ENCODE measurements around the gene HBE1. TPM values are rescaled to one million over a fixed set of nuclear protein-coding genes. Genes with fewer than 3 reads are reported as not detected.

The HBE1 gene
- total RNA-seq, 2 experiments from 2014 or later = not detected

DNA sequence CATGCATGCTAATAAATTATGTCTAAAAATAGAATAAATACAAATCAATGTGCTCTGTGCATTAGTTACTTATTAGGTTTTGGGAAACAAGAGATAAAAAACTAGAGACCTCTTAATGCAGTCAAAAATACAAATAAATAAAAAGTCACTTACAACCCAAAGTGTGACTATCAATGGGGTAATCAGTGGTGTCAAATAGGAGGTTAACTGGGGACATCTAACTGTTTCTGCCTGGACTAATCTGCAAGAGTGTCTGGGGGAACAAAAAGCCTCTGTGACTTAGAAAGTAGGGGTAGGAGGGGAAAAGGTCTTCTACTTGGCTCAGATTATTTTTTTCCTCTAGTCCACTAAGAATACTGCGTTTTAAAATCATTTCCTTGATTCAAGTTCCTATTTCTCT, 42.1 kb downstream of the HBE1 start:
- Mint-ChIP-seq H3K27ac (no peak overlapping the region), H3K4me1 (no peaks in the 10 kb centered on the region), H3K36me3 (ENCODE audit: low read depth) (no peaks in the 10 kb centered on the region), H3K9me3 (ENCODE audit: low read depth) (no peaks in the 10 kb centered on the region), H3K27me3 (peaks cover 2% of the 10 kb centered on the region), H3K4me3 (no peak overlapping the region)
- DNase-seq = no peak
- POLR2A ChIA-PET = no interaction called here
- no peak for ATAC-seq
- intact Hi-C loops (cut with DNase I, micrococcal nuclease) = no loop called here
- CTCF ChIA-PET = no interaction called here

DNA sequence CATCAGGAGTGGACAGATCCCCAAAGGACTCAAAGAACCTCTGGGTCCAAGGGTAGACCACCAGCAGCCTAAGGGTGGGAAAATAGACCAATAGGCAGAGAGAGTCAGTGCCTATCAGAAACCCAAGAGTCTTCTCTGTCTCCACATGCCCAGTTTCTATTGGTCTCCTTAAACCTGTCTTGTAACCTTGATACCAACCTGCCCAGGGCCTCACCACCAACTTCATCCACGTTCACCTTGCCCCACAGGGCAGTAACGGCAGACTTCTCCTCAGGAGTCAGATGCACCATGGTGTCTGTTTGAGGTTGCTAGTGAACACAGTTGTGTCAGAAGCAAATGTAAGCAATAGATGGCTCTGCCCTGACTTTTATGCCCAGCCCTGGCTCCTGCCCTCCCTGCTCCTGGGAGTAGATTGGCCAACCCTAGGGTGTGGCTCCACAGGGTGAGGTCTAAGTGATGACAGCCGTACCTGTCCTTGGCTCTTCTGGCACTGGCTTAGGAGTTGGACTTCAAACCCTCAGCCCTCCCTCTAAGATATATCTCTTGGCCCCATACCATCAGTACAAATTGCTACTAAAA, 42.9 kb downstream of the HBE1 start, which contains the start of gene HBB:
Gene HBB (minus strand): TSS at position 340 of the 579 bp plus-strand sequence. CDS start 50 bp downstream, at position 290.
- CTCF ChIA-PET = no interaction called here
- Mint-ChIP-seq H3K9me3 (ENCODE audit: low read depth) (no peaks in the 10 kb centered on the region), H3K4me1 (no peaks in the 10 kb centered on the region), H3K36me3 (ENCODE audit: low read depth) (no peaks in the 10 kb centered on the region), H3K4me3 (no peak within 1 kb of the TSS), H3K27me3 (no peaks in the 10 kb centered on the region), H3K27ac (no peak within 1 kb of the TSS)
- DNase-seq = no peak
- no peak for ATAC-seq
- POLR2A ChIA-PET = no interaction called here
- intact Hi-C loops (cut with DNase I, micrococcal nuclease) = no loop called here

DNA sequence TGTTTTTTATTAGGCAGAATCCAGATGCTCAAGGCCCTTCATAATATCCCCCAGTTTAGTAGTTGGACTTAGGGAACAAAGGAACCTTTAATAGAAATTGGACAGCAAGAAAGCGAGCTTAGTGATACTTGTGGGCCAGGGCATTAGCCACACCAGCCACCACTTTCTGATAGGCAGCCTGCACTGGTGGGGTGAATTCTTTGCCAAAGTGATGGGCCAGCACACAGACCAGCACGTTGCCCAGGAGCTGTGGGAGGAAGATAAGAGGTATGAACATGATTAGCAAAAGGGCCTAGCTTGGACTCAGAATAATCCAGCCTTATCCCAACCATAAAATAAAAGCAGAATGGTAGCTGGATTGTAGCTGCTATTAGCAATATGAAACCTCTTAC, 44.3 kb downstream of the HBE1 start:
- intact Hi-C loops (cut with DNase I, micrococcal nuclease) = no loop called here
- DNase-seq (no peak), ATAC-seq (no peak)
- no peaks in the 10 kb centered on the region for H3K9me3 Mint-ChIP-seq (ENCODE audit: low read depth)
- no peak overlapping the region for H3K27ac Mint-ChIP-seq
- CTCF ChIA-PET = no interaction called here
- no peak overlapping the region for H3K4me3 Mint-ChIP-seq
- no peaks in the 10 kb centered on the region for H3K4me1 Mint-ChIP-seq
- H3K36me3 Mint-ChIP-seq (ENCODE audit: low read depth) = no peaks in the 10 kb centered on the region
- H3K27me3 Mint-ChIP-seq = no peaks in the 10 kb centered on the region
- POLR2A ChIA-PET = no interaction called here

DNA sequence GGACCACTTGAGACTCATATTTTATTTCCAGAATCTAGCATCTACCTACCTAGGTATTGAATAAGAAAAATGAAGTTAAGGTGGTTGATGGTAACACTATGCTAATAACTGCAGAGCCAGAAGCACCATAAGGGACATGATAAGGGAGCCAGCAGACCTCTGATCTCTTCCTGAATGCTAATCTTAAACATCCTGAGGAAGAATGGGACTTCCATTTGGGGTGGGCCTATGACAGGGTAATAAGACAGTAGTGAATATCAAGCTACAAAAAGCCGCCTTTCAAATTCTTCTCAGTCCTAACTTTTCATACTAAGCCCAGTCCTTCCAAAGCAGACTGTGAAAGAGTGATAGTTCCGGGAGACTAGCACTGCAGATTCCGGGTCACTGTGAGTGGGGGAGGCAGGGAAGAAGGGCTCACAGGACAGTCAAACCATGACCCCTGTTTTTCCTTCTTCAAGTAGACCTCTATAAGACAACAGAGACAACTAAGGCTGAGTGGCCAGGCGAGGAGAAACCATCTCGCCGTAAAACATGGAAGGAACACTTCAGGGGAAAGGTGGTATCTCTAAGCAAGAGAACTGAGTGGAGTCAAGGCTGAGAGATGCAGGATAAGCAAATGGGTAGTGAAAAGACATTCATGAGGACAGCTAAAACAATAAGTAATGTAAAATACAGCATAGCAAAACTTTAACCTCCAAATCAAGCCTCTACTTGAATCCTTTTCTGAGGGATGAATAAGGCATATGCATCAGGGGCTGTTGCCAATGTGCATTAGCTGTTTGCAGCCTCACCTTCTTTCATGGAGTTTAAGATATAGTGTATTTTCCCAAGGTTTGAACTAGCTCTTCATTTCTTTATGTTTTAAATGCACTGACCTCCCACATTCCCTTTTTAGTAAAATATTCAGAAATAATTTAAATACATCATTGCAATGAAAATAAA, 44.9 kb downstream of the HBE1 start:
- Mint-ChIP-seq H3K27me3 (no peaks in the 10 kb centered on the region), H3K36me3 (ENCODE audit: low read depth) (no peaks in the 10 kb centered on the region), H3K9me3 (ENCODE audit: low read depth) (no peaks in the 10 kb centered on the region), H3K27ac (no peak overlapping the region), H3K4me3 (no peak overlapping the region), H3K4me1 (no peaks in the 10 kb centered on the region)
- POLR2A ChIA-PET = no interaction called here
- no peak for ATAC-seq
- no peak for DNase-seq
- CTCF ChIA-PET = no interaction called here
- intact Hi-C loops (cut with DNase I, micrococcal nuclease) = no loop called here

DNA sequence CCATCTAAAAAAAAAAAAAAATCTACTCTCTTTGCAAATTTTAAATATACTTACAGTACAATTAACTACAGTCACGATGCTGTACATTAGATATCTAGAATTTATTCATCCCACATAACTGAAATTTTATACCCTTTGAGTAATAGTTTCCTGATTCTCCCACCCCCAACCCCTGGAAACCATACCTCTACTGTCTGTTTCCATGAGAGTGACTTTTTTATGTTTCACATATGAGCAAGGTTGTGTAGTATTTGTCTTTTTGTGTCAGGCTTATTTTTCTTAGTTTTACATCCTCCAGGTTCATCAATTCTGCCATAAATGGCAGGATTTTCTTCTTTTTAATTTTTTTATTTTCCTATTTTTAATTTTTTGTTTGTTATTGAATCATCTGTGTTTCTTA, 46.1 kb downstream of the HBE1 start:
- intact Hi-C loops (cut with DNase I, micrococcal nuclease) = no loop called here
- CTCF ChIA-PET = no interaction called here
- H3K27ac Mint-ChIP-seq = no peak overlapping the region
- DNase-seq (no peak), ATAC-seq (no peak)
- H3K36me3 Mint-ChIP-seq (ENCODE audit: low read depth) = no peaks in the 10 kb centered on the region
- H3K27me3 Mint-ChIP-seq = no peaks in the 10 kb centered on the region
- POLR2A ChIA-PET = no interaction called here
- no peaks in the 10 kb centered on the region for H3K9me3 Mint-ChIP-seq (ENCODE audit: low read depth)
- H3K4me3 Mint-ChIP-seq = no peak overlapping the region
- H3K4me1 Mint-ChIP-seq = no peaks in the 10 kb centered on the region

DNA sequence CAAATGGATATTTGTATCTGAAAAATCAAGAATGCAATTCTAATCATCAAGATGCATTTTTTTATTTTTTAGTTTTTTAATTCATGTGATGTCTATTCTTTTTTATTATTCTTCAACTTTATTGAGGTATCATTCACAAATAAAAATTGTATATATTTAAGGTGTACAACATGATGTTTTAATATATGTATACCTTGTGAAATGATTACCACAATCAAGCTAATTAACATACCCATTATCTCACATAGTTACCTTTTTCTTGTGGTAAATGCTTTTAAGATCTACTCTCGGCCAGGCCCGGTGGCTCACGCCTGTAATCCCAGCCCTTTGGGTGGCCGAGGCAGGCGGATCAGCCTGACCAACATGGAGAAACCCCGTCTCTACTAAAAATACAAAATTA, 46.6 kb downstream of the HBE1 start:
- ATAC-seq = no peak
- Mint-ChIP-seq H3K9me3 (ENCODE audit: low read depth) (no peaks in the 10 kb centered on the region), H3K27ac (no peak overlapping the region), H3K27me3 (no peaks in the 10 kb centered on the region), H3K4me1 (no peaks in the 10 kb centered on the region), H3K36me3 (ENCODE audit: low read depth) (no peaks in the 10 kb centered on the region), H3K4me3 (no peak overlapping the region)
- intact Hi-C loops (cut with DNase I, micrococcal nuclease) = no loop called here
- no peak for DNase-seq
- ChIA-PET POLR2A (no interaction called here), CTCF (no interaction called here)

Other genes with a start within 250 kb of the HBE1 start
- not detected for gene OR52J3, start 223.4 kb downstream of the HBE1 start, total RNA-seq
- not detected for gene OR52E2, start 210.3 kb downstream of the HBE1 start, total RNA-seq
- not detected for gene OR52E1, start 200.4 kb downstream of the HBE1 start, total RNA-seq
- not detected for gene OR52A5, start 131.6 kb downstream of the HBE1 start, total RNA-seq
- not detected for gene OR52A1, start 115.2 kb downstream of the HBE1 start, total RNA-seq
- gene OR51V1, start 69.3 kb downstream of the HBE1 start, total RNA-seq = not detected
- not detected for gene HBB, start 42.9 kb downstream of the HBE1 start, total RNA-seq
- gene HBD, start 35.5 kb downstream of the HBE1 start, total RNA-seq = not detected
- gene HBG1, start 20.1 kb downstream of the HBE1 start, total RNA-seq = not detected
- not detected for gene HBG2, start 15.2 kb downstream of the HBE1 start, total RNA-seq
- not detected for gene OR51B4, start 32.0 kb upstream of the HBE1 start, total RNA-seq
- gene OR51B2, start 54.4 kb upstream of the HBE1 start, total RNA-seq = not detected
- gene OR51B5, start 73.6 kb upstream of the HBE1 start, total RNA-seq = not detected
- not detected for gene OR51B6, start 81.6 kb upstream of the HBE1 start, total RNA-seq
- gene OR51M1, start 113.9 kb upstream of the HBE1 start, total RNA-seq = not detected
- not detected for gene OR51Q1, start 152.2 kb upstream of the HBE1 start, total RNA-seq
- gene OR51I1, start 171.6 kb upstream of the HBE1 start, total RNA-seq = not detected
- gene OR51I2, start 179.4 kb upstream of the HBE1 start, total RNA-seq = not detected
- not detected for gene OR52D1, start 218.7 kb upstream of the HBE1 start, total RNA-seq
- not detected for gene UBQLN3, start 240.0 kb upstream of the HBE1 start, total RNA-seq
- gene UBQLNL, start 246.8 kb upstream of the HBE1 start, total RNA-seq = under 1 TPM; 0.11 to 0.14 TPM

Measured in activated CD4-positive, alpha-beta T cell treated with anti-CD3 and anti-CD28 coated beads for 36 hours (primary cell).